GM21515 (cell line): ENCODE results near the gene PPP6R1.

Experiments used
- ATAC-seq: cut with Tn5 transposase; IDR thresholded peaks from one replicate; pipeline ENCODE4 v1.9.1; 2021; ENCODE audit not compliant: unreplicated experiment

Gene PPP6R1

DNA sequence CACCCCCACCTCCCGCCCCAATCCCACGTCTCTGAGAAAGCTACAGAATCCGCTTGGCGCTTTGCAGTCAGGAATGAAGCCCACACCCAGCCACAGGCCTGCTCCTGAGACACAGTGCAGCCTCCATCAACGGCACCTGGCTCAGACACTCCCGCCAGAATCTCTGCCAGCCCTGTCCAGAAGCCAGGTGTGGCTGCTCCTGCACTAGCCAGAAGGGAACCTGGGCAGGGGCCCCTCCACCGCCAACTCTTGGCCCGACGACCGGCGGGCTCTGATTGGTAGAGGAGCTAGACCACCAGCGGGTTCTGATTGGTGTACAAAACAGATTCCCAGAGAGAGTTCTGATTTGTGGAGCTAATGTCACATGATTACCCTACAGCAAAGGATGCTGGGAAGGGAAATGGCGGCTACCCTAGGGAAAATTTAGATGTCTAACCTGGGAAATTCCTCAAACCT, 2.9 kb upstream of the PPP6R1 start:
- ATAC-seq, result no peak

DNA sequence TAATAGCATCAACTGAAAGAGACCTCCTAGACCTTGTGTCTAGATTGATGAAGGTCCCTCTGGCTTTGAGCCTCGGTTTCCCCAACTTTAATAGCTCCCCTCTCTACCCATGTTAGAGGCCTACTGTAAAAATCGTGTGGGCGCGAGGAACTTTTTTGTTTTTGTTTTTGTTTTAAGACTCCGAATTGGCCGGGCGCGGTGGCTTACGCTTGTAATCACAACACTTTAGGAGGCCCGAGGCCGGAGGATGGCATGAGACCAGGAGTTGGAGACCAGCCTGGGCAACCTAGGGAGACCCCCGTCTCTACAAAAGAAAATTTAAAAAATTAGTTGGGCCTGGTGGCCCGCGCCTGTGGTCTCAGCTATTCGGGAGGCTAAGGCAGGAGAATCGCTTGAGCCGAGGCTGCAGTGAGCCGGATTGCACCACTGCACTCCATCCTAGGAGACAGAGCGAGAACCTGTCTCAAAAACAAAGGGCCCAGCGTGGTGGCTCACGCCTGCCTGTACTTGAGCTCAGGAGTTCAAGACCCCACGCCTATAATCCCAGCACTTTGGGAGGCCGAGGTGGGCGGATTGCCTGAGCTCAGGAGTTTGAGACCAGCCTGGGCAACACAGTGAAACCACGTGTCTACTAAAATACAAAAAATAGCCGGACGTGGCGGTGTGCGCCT, 858 bp upstream of the PPP6R1 start:
- ATAC-seq, result no peak

DNA sequence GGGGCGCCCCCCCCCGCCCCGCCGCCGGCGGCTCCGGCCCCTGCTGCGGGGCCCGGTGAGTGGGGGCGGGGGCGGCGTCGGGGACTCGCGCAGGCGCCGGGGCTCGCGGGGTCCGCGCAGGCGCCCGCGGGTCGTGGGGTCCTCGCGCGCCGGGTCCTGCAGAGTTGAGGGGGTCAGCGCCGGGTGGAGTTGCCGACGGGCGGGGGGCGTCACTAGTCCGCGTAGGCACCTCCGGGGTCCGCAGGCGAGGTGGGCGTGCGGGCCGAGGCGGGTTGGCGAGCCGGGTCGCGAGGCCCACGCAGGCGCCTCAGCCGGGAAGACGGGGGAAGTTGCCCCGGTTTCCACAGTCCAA, 365 bp downstream of the PPP6R1 start:
- ATAC-seq, result peak; percentile 14

DNA sequence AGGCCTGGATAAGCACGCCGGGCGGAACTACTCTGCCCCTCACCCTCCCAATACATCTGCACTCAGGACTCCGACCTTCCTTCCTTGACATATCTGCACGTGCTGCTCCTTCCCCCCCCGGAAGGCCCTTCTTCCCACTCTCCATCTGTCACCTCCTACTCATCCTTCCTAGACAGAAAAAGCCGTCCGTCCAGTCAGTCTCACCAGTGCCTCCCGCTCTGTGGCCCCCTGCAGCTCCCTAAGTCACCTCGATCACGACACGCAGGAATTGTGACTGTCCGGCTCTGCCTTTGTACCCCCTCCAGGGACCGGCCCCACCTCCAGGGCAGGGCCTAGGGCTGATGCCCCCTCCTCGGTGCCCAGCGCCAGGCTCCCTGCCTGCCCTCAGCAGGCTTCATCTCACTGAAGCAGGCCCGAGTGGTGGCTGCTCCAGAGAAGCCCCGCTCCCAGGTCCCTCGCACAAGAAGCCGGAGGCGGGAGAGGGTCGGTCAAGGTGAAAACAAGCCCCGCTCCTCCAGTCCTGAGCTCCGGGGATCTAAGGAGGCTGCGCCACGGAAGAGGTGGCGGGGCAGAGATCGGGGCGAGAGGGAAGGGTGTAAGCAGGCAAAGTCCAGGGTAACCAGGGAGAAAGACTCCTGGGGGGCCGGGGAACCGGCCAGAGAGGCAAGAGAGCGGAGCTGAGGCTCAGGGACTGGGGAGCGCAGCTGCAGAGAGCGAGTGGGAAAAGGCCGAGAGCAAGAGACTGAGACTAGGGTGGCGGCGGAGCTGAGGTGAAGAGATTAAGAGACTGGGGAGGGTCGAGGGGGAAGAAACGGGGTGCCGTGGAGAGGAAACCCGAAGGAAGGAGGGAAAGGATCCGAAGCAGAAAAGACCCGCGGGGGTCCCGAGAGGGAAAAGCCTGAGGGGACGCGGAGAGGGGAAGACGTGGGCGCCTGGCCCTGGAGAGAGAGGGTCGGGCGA, 1.1 kb downstream of the PPP6R1 start:
- no peak for ATAC-seq

DNA sequence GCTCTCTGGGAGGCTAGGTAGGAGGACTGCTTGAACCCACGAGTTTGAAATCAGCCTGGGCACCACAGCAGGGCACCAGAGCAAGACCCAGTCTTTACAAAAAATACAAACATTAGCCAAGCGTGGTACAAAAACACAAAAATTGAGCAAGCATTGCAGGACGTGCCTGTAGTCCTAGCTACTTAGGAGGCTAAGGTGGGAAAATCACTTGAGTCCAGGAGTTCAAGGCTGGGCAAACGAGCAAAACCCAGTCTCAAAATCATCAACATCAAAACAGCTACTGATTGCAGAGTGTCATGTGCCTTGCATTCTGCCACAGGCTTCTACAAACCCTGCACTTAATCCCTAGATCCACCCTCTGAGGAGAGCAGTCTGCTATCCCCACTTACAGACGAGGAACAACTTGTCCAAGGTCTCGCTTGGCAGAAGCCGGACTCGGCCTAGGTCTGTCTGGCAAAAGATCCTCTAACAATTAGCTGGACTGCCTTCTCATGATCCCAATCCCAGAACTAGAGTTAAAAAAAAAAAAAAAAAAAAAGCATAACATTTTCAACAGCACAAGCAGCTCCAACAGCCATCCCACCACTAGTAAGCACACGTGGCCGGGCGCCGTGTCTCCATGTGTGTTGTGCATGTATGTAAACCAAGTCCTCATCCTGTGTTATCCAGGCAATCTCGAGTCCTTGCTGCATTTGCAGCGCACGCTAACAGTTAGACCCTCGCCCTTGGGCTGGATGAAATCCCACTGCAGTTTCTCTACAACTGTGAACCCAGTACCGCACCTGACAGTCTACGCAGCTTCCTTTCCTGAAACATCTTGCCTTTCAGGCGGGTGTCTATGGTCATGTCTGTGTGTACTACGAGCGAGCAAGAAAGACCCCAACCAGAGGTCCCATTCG, 2.0 kb downstream of the PPP6R1 start:
- no peak for ATAC-seq

DNA sequence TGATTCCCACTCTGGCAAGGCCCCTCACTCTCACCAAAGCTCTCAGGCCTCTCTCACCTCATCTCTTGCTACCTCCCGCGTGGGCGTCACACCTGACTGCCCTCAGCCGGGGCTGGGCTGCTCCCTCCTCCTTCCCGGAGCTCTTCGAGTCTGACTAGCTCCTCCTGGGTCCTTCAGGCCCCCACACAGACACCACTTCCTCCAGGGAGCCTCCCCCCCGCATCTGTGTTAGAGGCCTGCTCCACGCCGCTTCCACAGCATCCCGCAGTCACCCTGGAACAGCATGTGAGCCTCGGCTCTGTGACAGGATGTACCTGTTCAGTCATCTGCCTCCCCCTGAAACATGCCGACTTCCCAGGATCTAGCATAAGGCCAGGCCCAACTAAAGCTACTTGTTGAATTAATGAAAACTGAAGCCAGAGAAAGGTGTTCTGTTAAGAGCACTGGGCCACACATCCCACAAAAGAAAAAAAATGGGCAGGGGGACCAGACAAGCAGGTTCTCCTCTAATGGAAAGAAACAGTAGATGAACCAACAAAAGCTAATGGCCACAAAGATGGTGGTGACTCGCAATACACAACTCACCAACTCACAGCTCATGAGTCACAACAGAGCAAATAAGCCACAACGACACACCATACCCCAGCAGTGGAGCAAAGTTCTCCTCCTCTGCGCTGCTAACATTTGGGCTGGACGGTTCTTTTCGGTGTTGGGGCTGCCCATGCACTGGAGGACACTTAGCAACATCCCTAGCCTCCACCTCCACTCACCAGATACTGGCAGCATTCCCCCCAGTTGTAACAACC, 3.0 kb downstream of the PPP6R1 start:
- ATAC-seq, result no peak

DNA sequence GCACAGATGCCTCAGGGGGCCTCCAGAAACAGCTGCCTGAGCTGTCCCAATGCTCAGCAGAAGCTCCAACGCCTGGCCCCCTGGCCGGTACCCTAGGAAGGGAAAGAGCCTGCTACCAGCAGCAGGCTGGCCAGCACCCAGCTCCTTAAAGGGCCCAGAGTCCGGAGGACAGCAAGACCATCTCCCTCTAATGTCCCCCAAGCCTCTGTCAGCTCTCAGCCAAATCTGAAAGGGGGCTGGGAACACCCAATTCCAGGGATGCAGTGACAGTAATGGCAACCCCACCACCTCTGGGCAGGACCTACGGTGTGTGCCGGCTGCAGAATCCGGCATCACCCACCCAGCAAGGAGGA, 4.2 kb downstream of the PPP6R1 start:
- no peak for ATAC-seq

DNA sequence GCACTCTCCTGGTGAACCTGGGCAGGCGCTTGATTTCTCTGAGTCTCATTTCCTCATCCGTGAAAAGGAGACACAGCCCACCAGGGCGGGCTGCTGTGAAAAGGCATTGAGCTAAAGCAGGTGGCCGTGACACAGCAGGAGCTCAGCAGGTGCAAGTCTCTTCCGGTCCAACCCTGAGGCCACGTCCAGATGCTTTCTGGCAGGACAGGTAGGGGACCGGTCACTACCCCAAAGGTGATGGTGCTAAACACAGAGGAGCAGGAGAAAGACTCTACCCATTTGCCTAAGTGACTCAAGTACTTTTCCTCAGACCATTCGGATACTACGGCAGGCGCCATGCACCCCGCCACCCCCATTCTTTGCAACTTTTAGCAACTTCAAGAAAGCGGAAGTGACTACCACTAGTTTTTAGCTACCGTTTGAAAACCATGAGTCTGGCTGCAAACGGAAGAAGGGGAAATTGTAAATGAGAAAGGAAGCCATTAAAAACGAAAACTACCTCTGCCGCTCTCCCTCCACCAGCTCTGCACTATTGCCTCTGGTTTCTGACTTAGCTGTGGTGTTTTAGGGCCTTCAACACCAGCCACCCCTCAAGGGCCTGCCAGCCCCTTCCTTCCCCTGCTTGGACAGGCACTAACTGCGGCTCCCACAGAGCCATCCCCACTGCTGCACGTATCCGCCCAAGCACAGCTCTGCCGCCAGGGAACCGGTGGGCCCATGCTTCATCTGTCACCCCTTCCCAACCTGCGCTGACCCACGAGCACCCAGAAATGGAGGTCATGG, 4.8 kb downstream of the PPP6R1 start:
- peak; percentile 39 for ATAC-seq

DNA sequence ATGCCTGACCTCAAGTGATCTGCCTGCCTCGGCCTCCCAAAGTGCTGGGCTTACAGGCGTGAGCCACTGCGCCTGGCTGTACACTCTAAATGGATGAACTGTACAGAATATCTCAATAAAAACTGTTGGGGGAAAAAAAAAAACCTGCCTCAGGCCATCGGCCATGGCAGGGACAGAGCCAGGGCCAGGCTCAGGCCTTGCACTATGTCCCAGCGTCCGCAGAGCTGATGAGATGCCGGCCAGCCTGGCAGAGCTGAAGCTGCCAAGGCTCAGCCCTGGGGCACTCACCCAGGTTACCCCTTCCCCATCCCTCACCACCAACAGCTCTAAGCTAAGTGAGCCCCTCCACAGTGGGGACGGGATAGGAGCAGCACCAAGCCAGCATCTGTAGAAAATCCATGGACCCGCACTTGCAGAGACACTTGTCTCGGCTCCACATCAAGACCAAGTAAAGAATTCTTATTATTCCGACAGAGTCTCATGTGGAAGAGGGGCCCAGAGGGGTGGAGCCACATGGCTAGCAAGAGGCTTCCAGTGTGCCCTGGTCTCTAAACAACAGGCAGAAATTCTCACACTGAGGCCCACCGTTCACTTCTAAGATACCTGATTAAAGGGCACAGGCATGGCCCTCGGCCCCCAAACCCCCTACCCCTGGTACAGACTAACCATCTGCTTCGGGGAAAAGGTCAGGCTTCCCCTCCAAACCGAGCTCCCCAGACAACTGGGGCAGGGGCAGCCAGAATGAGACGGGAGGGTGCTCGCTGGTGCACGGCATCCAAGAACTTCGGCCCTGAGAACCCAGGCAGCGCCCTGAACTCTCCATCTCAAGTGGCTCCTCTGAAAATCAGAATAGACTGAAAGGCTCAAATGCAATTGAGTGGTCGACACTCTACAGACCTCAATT, 5.8 kb downstream of the PPP6R1 start:
- ATAC-seq, result no peak

DNA sequence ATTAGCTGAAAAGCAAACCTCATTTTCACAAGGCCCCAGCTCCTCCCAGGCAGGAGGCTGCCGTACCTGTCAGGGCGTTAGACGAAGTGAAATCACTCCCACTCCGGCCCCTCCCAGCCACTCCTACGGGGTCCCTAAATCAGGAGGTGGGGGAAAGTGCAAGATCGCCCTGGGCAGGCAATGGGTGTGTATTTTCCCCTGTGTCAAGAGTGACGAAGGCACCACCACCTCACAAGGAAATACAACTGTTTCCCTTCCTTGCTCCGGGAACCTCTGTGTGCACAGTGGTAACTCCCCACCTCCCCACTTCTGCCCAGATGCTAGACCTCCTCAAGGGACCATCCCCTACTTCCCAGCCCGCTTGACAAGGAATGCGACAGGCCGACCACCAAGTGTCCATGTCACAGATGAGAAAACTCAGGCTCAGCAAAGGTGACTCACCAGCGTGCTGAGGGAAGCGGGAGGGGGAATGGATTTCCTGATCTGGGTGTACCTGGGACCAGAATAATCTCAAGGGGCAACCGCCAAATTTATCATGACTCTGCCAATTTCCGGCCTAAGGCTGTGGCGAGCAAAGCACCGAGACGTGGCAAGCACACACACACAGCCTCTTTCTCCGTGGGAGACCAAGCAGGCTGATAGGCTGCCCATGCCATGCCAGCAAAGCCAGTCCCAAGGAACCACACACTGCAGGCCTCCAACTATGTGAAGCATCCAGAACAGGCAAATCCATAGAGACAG, 7.3 kb downstream of the PPP6R1 start:
- ATAC-seq, result no peak

DNA sequence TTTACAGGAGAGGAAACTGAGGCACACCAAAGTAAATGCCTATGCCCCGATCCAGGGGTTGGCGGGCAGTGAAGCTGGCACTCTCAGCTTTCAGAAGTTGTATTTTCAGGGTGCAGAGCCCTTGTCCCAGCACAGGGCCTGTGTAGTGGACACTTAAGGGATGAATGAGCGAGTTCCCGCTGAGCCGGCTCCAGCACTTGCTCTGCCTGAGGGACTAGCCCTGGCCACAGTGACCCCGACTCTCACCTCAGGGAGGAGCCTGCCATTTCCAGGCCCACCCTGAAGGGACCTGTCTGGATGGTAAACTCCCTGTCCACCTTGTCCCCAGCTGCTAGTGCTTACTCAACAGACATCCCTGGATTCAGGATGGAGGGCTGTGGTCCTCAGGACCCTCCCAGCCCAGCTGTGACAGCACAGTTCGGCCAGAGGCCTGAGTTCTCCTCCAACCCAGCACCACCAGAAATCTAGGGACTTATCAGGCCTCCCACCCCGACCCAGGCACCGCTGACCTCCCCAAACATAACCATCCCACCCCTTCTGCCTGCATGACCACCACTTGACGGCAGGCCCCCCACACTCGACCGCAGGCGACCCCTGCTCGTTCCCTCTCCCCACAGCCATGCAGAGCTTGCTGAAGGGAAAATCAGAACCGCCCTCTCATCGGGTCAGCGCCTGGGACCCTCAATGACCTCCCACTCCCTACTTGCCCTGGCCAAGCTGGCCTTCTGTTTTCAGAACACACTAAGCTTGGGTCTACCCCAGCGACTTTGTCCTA, 8.4 kb downstream of the PPP6R1 start:
- ATAC-seq, result no peak

DNA sequence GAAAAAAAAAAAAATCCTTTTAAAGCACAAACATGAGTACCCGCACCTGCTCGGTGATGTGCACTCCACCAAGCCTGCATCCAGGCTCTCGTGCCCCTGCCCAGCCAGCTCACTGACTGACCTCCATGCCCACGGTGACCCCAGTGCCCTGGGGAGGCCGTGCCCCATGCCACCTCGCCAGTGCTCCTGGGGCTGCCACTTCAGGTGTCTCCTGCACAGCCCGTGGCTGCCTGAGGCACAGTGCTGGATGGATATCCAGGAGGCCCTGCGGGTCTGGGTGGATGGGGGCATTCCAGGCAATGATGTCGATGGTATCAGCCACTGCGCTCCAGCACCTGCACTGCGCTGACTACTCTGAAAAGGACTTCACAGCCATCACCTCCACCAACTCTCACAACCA, 9.0 kb downstream of the PPP6R1 start:
- ATAC-seq, result no peak

DNA sequence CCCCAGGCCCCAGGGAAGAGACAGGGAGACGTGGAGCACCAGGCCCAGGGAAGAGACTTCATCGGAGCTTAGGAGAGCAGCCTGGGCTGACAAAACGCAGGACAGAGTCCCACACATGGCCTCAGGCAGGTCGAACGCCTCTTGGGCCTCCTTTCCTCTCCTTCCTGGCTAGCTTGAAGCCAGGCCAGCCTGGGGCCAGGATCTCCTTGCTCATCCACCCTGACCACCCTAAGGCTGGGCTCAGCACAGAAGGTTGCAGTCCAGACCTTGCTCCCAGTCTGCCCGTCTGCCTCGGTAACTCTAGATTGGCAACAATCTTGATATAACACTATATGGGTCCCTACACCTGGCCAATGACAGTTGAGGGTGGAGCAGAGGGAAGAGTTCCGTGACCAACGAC, 10.1 kb downstream of the PPP6R1 start:
- ATAC-seq, result no peak

DNA sequence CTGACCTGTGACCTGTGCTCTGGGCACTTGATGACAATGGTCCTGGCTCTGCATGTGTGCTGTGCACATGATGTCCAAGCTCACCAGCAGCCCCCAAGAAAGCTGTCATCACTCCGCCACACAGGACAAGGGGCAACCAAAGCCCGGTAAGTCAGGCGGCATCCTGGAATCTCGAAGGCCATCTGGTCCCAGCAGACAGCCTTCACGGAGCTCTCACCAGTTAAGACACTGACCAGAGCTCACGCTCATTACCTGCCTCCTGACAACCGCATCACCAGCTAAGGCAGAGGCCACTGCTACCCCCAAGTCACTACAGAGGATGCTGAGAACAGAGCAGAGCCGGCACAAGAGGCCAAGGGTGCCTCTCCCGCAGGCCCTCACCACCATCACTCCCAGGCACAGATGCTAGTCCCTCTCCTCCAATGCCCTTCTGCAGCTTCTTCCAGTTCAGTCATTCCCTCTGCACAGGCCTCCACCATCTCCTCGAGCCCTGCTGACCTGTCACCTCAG, 10.6 kb downstream of the PPP6R1 start:
- ATAC-seq, result no peak

DNA sequence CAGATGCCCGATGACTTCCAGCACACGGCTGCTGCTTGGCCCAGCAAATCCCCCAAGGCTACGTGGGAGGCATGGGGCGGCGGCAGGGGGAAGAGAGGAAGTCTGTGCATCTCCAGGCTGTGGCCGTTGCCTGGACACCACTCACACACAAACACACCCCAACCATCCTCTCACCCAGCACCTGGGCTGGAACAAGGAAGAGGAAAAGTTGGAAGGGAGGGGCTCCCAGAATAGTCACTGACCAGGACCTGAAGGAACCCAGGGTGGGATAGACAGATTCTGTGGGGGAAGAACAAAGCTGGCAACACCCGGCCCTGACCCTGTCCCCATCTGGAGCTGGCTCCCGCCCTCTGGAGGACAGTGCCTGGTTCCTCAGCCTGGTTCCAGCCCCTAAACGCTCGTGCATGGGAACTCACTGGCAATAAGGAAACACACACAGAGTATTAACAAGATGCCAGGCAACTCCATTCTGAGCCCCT, 11.2 kb downstream of the PPP6R1 start:
- no peak for ATAC-seq

DNA sequence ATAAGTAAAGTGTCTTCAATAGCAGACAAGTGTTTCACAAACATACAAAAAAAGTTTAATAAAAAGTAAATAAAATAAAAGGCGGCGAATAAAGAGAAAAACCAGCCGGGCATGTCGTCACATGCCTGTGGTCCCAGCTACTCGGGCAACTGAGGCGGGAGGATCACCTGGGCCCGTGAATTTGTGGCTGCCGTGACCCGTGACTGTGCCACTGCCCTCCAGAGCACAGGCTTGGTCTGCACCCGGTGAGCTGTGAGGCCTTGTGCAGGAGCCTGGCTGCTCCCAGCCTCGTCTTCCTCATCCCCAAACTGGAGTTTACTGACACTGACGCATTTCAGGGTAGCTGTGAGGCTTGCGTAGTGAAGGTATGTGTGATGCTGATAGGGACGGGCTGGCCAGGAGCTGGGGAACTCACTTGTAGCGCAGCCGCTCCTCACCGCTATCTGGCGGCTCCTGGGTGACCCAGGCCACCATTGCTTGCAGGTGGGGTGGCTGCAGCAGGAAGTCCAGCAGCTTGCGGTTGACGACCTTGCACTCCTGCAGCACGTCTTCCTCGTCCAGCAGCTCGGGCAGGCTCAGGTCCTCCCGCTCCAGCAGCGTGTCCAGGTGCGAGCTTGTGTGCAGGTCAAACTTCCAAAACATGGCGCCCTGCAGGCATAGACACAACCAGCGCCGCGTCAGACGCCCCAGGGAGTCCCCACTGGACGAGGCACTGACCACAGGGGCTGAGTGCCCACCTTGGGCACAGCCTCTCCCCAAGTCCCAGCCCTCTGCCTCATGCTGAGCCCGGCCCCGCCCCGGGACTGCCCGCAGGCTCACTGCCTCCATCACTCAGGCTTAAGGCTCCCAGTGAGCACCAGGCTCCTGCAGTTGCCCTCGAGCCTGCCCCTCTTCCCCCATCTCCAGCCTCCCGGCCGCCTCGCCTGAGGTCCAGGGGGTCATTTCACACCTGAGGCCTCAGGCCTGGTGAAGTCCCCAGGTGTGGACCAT, 12.1 kb downstream of the PPP6R1 start:
- no peak for ATAC-seq
